GM18858 (cell line): Measurements from ENCODE around the gene PTH1R.

Experiments used
- ATAC-seq: cut with Tn5 transposase; IDR thresholded peaks from one replicate; pipeline ENCODE4 v1.9.1; 2021; ENCODE audit not compliant: unreplicated experiment

PTH1R gene

GRCh38 chr3:46849686-46850467, 27.6 kb upstream of the PTH1R start:
- no peak for ATAC-seq

GRCh38 chr3:46850468-46850779, 27.1 kb upstream of the PTH1R start:
- ATAC-seq = no peak

- no peak for ATAC-seq
Observed at GRCh38 chr3:46851364-46852333, 25.9 kb upstream of the PTH1R start.

GRCh38 chr3:46852334-46852720, 25.2 kb upstream of the PTH1R start:
- no peak for ATAC-seq

- ATAC-seq = no peak
Observed at GRCh38 chr3:46852839-46853355, 24.6 kb upstream of the PTH1R start.

GRCh38 chr3:46853441-46854415, 23.8 kb upstream of the PTH1R start:
- no peak for ATAC-seq

GRCh38 chr3:46854555-46854991, 22.9 kb upstream of the PTH1R start:
- no peak for ATAC-seq

GRCh38 chr3:46856576-46857471, 20.7 kb upstream of the PTH1R start:
- no peak for ATAC-seq

GRCh38 chr3:46857485-46858341, 19.8 kb upstream of the PTH1R start:
- ATAC-seq = no peak

GRCh38 chr3:46858456-46858855, 19.1 kb upstream of the PTH1R start:
- no peak for ATAC-seq

GRCh38 chr3:46859001-46859710, 18.4 kb upstream of the PTH1R start:
- ATAC-seq = no peak

- no peak for ATAC-seq
Observed at GRCh38 chr3:46860017-46860809, 17.3 kb upstream of the PTH1R start.

- ATAC-seq = no peak
Observed at GRCh38 chr3:46860810-46861604, 16.5 kb upstream of the PTH1R start.

GRCh38 chr3:46861605-46862368, 15.7 kb upstream of the PTH1R start:
- ATAC-seq = no peak

- no peak for ATAC-seq
Observed at GRCh38 chr3:46862369-46863025, 15.0 kb upstream of the PTH1R start.
